GM12878 (cell line): ENCODE results near the gene TRNT1. TPM values are rescaled to one million over a fixed set of nuclear protein-coding genes. Genes with fewer than 3 reads are reported as not detected.

ENCODE experiments used
- ELK1 ChIP-seq: IDR thresholded peaks from 2 replicates; pipeline ENCODE4 v1.6.1; 2012; ENCODE audit warnings: low read depth, low read length, improper control_type of control experiment
- ETV6 ChIP-seq, 2 experiments: fragments of 450-650 bp in 1 of 2; IDR thresholded peaks in 1 of 2; conservative IDR thresholded peaks in 1 of 2; 2 replicates each; pipeline ENCODE4 v1.6.1; 2014; ENCODE audit warnings: antibody characterized with exemption in 1 of 2, borderline replicate concordance in 1 of 2, low read depth in 1 of 2, mild to moderate bottlenecking in 1 of 2, moderate library complexity in 1 of 2
- KAT2A ChIP-seq: conservative IDR thresholded peaks from 2 replicates; pipeline ENCODE4 v1.6.1; 2011; ENCODE audit warnings: low read depth, low read length; ENCODE audit not compliant: control insufficient read depth
- KLF5 ChIP-seq: fragments of 450-650 bp; IDR thresholded peaks from 2 replicates; pipeline ENCODE4 v1.6.1; 2014; ENCODE audit warnings: mild to moderate bottlenecking; ENCODE audit not compliant: partially characterized antibody
- MLLT1 ChIP-seq: fragments of 450-650 bp; IDR thresholded peaks from 2 replicates; pipeline ENCODE4 v1.6.1; 2016; ENCODE audit warnings: mild to moderate bottlenecking
- MXI1 ChIP-seq: fragments of 150-350 bp; IDR thresholded peaks from 2 replicates; pipeline ENCODE4 v1.6.1; 2011; ENCODE audit warnings: low read depth, mild to moderate bottlenecking, inconsistent platforms, low read length, improper control_type of control experiment
- NFIC ChIP-seq: IDR thresholded peaks from 2 replicates; pipeline ENCODE4 v1.6.1; 2012; ENCODE audit warnings: low read depth, mild to moderate bottlenecking, inconsistent platforms, low read length, moderate library complexity
- NKRF ChIP-seq: fragments of 450-650 bp; conservative IDR thresholded peaks from 2 replicates; pipeline ENCODE4 v1.6.1; 2017; ENCODE audit warnings: mild to moderate bottlenecking, moderate library complexity
- RB1 ChIP-seq: fragments of 450-650 bp; formaldehyde crosslinking; IDR thresholded peaks from 2 replicates; pipeline ENCODE4 v1.6.1; 2017; ENCODE audit warnings: mild to moderate bottlenecking, borderline replicate concordance
- RELB ChIP-seq: fragments of 450-650 bp; IDR thresholded peaks from 2 replicates; pipeline ENCODE4 v1.6.1; 2017; ENCODE audit warnings: low read depth, mild to moderate bottlenecking, moderate library complexity
- RUNX3 ChIP-seq: IDR thresholded peaks from 2 replicates; pipeline ENCODE4 v1.6.1; 2012; ENCODE audit warnings: low read length, inconsistent platforms
- SPI1 ChIP-seq: IDR thresholded peaks from 2 replicates; pipeline ENCODE4 v1.6.1; 2011; ENCODE audit warnings: low read depth, mild to moderate bottlenecking, low read length, moderate library complexity, borderline replicate concordance; ENCODE audit not compliant: insufficient read depth
- SRF ChIP-seq, 2 experiments: IDR thresholded peaks; 2 replicates each; pipeline ENCODE4 v1.6.1; 2011; ENCODE audit warnings: low read depth in 2 of 2, low read length in 2 of 2, mild to moderate bottlenecking in 1 of 2, moderate library complexity in 1 of 2
- polyA plus RNA-seq, 11 experiments: library from polyadenylated mRNA; depleted of rRNA in 4 of 11; unstranded in 6 of 11; stranded (reverse) in 5 of 11; fragments of >200 nt; fragmentation: Nextera tagmentation in 4 of 11; fragmentation: Illumina TruSeq in 1 of 11; extraction: Ambion mirVana in 4 of 11; extraction: Trizol in 1 of 11; gene quantifications; 1 replicate in 1 of 11; 2 replicates in 10 of 11; pipeline versions ENCODE4 v1.2.1 to v1.2.3, GENCODE V29; 2011 to 2016; ENCODE audit warnings: inconsistent platforms in 2 of 11, missing spikeins in 2 of 11, low read depth in 1 of 11
- total RNA-seq, 4 experiments: library from RNA; depleted of rRNA in 3 of 4; stranded (reverse); fragments of >200 nt in 3 of 4; fragmentation: Illumina TruSeq in 1 of 4; extraction: Trizol in 1 of 4; gene quantifications; 2 replicates each; pipeline versions ENCODE4 v1.2.1 to v1.2.3, GENCODE V29; 2013 to 2021

Gene TRNT1
- total and polyA plus RNA-seq, 10 of the 15 experiments (the other 5 are each of a cell fraction or from before 2014, with no cell fraction given), result 28.6 to 54.9 (median 36.6) TPM

GRCh38 chr3:3127432-3128010 is 781 bp downstream of the TRNT1 start (continued):
- no peak for TF ChIP-seq KAT2A
- TF ChIP-seq ELK1, result no peak
- no peak; a peak in 1 of 4 replicates for TF ChIP-seq ETV6 (conservative IDR thresholded peaks at IDR 0.05 in 1 of 2, IDR thresholded peaks at IDR 0.05 in 1 of 2; ENCODE audit: borderline replicate concordance in 1 of 2, low read depth in 1 of 2)
- TF ChIP-seq NKRF, result no peak
- TF ChIP-seq MXI1, result 0 out of 2 replicates have a peak, but pooled peaks have one; percentile 35
- TF ChIP-seq RELB, result peak; percentile 28; the same call in 1 of the 2 replicates
- no peak for TF ChIP-seq SPI1
- 0 out of 2 replicates have a peak, but pooled peaks have one; percentile 38 for TF ChIP-seq NFIC
- TF ChIP-seq RB1, result no peak
- TF ChIP-seq KLF5, result no peak
- TF ChIP-seq SRF (IDR thresholded peaks at IDR 0.05; ENCODE audit: low read depth in 2 of 2, low read length in 2 of 2), result no peak
- TF ChIP-seq MLLT1, result 0 out of 2 replicates have a peak, but pooled peaks have one; percentile 42
- TF ChIP-seq RUNX3, result peak; percentile 18; the same call in 1 of the 2 replicates
